UCSD-AML1 (cell line): ENCODE measurements around the gene SAMD4B.
"Not testable (repeated sequence)": the region's sequence is repeated elsewhere in the genome, so short reads cannot be mapped to it uniquely, and the experiment has no call there.

ENCODE experiments used
- DNase-seq: peaks from one replicate; lab custom pipeline; 2025; ENCODE audit not compliant: unreplicated experiment; lab: John Stamatoyannopoulos, UW

The SAMD4B gene

GRCh38 chr19:39363901-39364457, 21.8 kb downstream of the SAMD4B start:
- DNase-seq, result no peak

GRCh38 chr19:39365531-39365930, 23.3 kb downstream of the SAMD4B start:
- DNase-seq, result no peak

DNA sequence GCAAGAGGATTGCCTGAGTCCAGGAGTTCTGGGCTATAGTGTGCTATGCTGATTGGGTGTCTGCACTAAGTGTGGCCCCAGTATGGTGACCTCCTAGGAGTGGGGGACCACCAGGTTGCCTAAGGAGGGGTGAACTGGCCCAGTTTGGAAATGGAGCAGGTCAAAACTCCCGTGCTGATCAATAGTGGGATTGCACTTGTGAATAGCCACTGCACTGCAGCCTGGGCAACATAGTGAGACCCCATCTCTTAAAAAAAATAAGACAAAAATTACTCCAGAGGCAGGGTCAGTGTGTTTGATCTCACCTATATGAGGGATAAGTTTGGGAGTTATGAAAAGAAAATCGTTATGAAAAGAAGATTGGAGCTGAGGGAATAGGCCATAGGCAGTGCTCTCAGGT, 27.0 kb downstream of the SAMD4B start:
- DNase-seq, result no peak

DNA sequence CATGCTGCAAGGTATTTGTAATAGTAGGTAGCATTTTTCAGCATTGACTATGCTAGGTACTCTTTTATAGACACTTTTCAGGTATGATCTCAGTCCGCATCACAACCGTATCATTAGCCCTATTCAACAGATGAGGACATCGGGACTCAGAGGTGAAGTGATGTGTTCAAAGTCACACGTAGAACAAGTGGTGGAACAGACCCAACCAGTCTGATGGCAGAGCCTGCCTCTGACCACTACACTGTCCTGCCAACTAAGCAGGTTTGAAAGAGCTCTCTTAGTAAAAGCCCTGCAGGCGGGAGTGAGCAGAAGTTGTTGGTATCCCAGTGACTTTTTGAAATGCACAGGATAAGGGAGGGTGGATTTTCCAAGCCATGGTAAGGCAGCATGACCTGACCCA, 28.5 kb downstream of the SAMD4B start:
- no peak for DNase-seq

- DNase-seq, result no peak
Measured at GRCh38 chr19:39372047-39372802, 30.0 kb downstream of the SAMD4B start.

GRCh38 chr19:39372941-39373340, 30.7 kb downstream of the SAMD4B start:
- no peak for DNase-seq

GRCh38 chr19:39375929-39376328, 33.7 kb downstream of the SAMD4B start:
- DNase-seq, result no peak

DNA sequence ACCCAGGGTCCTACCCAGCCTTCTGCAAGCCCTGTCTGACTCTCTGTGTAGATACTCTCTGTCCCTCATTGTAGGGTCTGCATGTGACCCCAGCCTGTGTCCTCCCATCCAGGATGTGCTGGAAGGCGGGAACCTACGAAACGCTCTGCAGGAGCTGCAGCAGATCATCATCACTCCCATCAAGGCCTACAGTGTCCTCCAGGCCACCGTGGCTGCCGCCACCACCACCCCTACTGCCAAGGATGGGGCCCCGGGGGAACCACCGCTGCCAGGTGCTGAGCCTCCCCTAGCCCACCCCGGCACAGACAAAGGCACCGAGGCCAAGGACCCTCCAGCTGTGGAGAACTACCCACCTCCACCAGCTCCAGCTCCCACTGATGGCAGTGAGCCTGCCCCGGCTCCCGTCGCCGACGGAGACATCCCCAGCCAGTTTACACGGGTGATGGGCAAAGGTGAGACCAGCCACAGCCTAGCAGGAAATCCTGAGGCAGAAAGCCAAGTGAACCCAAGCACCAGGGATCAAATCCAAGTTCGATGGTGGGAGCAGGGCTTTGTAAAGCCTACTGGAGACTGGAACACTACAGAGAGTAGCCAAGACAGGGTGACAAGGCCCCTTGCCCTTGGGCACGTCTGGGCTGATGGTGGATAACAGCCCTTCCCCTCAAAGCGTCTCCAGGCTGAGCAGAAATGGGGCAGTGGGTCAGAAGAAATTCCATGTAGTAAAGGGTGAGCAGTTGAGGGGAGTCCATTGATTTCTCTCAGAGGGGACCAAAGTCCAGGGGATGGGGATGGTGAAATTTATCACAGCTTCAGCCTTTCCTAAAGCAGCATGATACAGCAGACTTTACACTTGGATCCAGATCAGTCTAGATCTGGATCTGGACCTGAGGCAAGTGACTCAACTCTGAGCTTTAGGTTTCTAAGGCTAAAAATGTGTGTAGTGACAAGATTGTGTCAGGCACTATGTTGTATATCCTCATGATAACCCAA, 35.4 kb downstream of the SAMD4B start:
- DNase-seq, result no peak

- DNase-seq, result not testable (repeated sequence)
Measured at GRCh38 chr19:39379366-39379765, 37.1 kb downstream of the SAMD4B start.

DNA sequence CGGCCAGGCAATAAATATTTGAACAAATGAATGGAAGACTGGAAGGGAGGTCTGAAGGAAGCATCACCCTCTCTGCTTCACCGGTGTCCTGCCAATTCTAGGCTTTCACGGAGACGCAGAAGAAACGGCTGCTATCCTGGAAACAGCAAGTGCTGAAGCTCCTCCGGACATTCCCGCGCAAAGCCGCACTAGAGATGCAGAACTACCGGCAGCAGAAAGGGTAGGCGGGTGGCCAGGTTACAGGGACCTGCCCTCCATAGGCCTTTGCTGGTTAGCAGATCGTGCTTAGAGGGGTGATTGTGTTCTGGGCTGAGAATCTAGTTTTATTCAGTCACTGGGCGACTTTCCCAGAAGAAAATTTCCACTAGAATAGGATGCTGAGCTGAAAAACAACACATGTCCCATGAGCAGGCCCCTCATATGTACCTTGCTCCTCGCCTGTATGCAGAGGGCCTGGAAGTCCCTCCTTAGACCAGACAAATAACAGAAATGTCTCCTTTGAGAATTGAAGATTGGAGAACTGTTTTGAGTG, 37.7 kb downstream of the SAMD4B start:
- no peak for DNase-seq

GRCh38 chr19:39380521-39381502, 38.6 kb downstream of the SAMD4B start:
- no peak for DNase-seq

GRCh38 chr19:39381910-39382611, 39.8 kb downstream of the SAMD4B start:
- DNase-seq, result no peak

GRCh38 chr19:39382991-39383828, 41.0 kb downstream of the SAMD4B start:
- DNase-seq, result no peak

- DNase-seq, result no peak
Measured at GRCh38 chr19:39384839-39385568, 42.8 kb downstream of the SAMD4B start.

DNA sequence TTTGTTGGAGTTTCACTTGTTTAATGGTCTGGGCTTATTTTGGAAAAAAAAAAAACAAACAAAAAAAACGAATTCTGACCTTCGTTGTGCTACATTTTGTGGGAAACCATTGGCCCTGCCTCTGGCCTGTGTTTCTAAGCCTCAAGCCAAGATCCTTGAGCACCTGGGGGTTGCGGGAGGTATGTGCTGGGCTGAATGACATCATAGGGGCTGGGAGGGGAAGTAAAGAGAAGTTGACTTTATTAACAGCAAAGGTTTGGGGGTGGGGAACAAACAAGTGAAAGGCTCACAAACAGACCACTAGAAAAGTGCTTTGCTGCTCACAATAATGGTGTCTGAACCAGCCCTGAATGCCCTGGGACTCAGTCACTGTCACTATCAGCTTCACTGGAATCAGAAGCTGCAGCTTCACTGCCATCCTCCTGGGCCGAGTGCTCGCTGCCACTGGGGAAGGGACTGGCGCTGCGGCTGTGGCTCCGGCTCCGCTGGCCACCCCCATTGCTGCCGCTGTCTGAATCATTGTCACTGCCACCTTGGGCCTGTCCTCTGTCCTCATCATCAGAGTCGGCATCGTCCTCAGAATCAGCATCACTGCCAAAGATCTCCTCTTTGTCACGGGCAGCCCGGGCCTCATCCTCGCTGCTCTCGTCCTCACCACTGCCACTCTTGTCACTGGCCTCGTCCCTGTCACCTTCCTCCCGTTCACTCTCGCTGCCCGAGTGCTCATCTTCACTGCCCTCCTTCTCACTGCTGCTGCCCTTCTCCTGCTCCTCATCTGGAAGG, 43.6 kb downstream of the SAMD4B start:
- no peak for DNase-seq

DNA sequence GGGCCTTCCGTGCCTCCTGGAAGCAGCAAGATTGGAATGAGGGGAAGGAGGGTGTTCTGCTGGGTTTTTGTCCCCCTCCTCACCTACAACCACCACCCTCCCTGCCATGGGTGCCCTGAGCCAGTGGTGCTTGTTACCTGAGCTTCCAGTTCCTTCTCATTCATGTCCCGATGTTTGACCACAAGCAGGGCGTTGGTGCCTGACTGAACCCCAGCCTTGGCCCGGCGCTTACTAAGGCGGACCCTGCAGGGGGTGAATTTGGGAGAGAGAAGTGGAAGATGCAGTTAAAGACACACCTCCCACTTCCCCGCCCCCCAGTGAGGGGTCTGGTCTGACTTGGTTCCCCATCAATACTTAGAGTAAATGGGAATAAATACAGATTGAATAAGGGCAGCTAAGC, 44.3 kb downstream of the SAMD4B start:
- DNase-seq, result no peak

GRCh38 chr19:39388657-39389056, 46.4 kb downstream of the SAMD4B start:
- no peak for DNase-seq
